ENCODE data around the gene CNKSR2. TPM values are rescaled to one million over a fixed set of nuclear protein-coding genes. Genes with fewer than 3 reads are reported as not detected.
"Not testable (repeated sequence)": the region's sequence is repeated elsewhere in the genome, so short reads cannot be mapped to it uniquely, and the experiment has no call there.

The CNKSR2 gene
- total RNA-seq, 1 donor: 15.8 TPM

DNA sequence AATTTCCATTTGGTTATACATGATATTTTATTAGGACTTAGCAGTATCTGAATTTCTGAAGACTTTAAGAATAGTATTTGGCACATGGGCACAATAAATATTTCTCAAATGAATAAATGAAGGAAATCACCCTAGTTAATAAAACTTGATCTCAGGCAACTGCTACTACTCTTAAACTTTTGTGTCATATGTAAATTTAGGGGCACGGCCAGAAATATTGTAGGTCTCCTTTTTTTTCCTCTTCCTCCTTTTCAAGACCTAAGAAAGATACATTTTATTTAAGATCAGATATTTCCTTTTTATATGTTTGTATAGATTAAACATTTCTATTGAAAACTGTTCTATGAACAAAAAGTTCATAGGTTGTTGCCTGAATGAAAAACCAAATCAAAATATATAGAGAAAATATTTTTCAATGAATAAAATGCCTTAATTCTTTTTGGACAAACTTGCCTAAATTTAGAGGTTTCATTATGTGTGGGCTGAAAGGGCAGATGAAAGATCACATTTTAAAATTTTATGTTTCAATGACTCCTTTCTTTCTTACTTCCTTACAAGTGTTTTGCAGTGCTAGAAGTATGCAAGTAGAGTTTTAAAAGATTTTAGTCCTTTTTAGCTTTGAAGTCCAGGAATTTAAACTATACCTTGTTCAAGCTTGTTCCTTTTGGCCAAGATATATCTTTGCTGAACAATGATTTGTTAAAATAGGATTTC lies 26.3 kb downstream of the CNKSR2 start:
- Histone ChIP-seq H3K4me3 (ENCODE audit: low read length) (no peak overlapping the region), H3K4me1 (ENCODE audit: insufficient read depth, low read length) (no peaks in the 10 kb centered on the region), H3K9me3 (ENCODE audit: low read depth, low read length) (no peaks in the 10 kb centered on the region), H3K27me3 (ENCODE audit: insufficient read depth, low read length) (no peaks in the 10 kb centered on the region)

DNA sequence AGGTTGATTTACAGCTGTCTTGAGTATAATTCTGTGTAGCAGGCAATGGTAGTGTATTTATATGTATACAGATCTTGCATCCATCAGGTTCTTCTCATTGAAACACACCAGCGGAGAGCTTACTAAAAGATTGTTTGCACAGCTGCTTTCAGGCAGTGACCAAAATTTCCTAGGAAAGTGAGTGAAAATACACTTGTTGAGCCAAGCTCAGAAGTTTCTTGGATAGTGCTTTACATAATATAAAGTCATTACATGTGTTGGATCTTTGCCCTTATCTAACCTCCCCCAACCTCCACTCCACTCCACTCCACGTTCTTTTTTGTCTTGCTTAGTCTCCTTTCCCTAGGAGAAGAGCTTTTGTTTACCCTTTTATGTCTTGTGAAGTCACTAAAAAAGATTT lies 34.1 kb downstream of the CNKSR2 start:
- H3K9me3 ChIP-seq (ENCODE audit: low read depth, low read length): no peaks in the 10 kb centered on the region
- H3K27me3 ChIP-seq (ENCODE audit: insufficient read depth, low read length): no peaks in the 10 kb centered on the region
- H3K4me3 ChIP-seq (ENCODE audit: low read length): no peak overlapping the region
- H3K4me1 ChIP-seq (ENCODE audit: insufficient read depth, low read length): no peaks in the 10 kb centered on the region

DNA sequence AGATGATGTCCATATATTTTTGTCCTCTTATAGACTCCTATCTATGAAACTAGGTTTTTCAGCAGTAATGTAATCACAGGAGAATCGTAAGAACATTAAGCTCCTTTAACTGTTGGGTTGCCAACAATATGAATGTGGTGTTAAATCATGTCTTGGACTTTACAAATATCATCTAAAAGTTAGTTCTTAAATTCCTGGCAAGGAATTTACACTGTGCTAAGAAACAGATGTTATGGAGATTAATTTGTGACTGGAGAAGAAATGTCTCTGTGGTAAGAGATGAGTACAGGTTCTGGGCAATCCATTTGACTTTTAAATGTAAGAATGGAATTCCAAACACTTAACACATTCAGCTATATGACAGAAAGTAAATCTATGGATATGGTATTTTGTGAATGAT lies 34.6 kb downstream of the CNKSR2 start:
- Histone ChIP-seq H3K27me3 (ENCODE audit: insufficient read depth, low read length) (no peaks in the 10 kb centered on the region), H3K9me3 (ENCODE audit: low read depth, low read length) (no peaks in the 10 kb centered on the region), H3K4me3 (ENCODE audit: low read length) (no peak overlapping the region), H3K4me1 (ENCODE audit: insufficient read depth, low read length) (no peaks in the 10 kb centered on the region)

DNA sequence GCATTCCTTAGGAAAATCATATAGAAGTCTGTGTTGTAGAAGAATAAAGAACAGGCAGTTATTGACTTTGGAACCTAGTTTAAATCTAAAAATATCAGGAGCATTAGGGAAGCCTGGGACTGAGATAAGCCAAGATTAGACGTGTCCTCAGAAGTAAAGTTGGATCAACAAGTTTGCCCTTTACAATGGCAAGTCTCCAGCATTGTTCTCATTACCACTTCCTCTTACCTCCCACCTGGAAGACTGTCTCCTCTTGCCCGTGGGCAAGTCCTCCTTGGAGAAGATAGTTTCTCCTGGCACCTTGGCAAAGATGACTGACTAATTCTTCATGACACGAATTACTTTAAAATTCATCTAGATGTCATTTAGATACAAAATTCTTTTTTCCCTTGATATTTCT lies 37.8 kb downstream of the CNKSR2 start:
- no peaks in the 10 kb centered on the region for H3K27me3 ChIP-seq (ENCODE audit: insufficient read depth, low read length)
- no peaks in the 10 kb centered on the region for H3K9me3 ChIP-seq (ENCODE audit: low read depth, low read length)
- no peaks in the 10 kb centered on the region for H3K4me1 ChIP-seq (ENCODE audit: insufficient read depth, low read length)

DNA sequence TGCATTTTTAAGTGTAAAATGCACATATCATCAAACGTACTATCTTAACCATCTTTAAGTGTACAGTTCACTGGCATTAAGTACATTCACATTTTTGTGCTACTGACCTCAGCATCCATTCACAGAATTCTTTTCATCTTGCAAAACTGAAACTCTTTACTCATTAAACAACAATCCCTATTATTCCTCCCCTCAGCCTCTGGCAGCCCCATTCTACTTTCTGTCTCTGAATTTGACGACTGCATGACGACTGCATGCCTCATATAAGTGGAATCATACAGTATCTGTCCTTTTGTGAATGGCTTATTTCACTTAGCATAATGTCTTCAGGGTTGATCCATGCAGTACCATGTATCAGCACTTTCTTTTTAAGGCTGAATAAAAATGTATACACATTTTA lies 38.7 kb downstream of the CNKSR2 start:
- Histone ChIP-seq H3K4me3 (ENCODE audit: low read length) (no peak overlapping the region), H3K9me3 (ENCODE audit: low read depth, low read length) (no peaks in the 10 kb centered on the region), H3K27me3 (ENCODE audit: insufficient read depth, low read length) (no peaks in the 10 kb centered on the region), H3K4me1 (ENCODE audit: insufficient read depth, low read length) (no peaks in the 10 kb centered on the region)

More for the DNA sequence above, 37.8 kb downstream of the CNKSR2 start:
- H3K4me3 ChIP-seq (ENCODE audit: low read length): no peak overlapping the region

DNA sequence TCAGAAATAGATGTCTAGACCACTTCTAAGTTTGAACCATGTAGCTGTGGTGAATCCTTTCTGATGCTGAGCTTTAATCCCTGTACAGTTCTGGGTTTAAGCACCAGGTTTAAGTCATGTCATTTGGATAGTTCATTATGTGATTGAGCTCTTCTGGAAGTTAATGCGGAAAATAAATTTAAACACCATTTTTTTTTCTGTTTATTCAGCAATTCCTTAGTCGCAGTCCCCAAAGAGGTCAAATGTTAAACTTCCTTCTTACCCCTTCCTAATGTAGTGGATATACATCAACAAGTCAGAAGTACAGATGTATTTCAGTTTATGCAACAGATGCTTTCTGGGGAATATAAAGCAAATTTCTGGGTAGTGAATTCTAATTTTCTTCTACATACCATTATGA lies 52.9 kb downstream of the CNKSR2 start:
- H3K27me3 ChIP-seq (ENCODE audit: insufficient read depth, low read length): no peaks in the 10 kb centered on the region
- H3K4me3 ChIP-seq (ENCODE audit: low read length): no peak overlapping the region
- H3K9me3 ChIP-seq (ENCODE audit: low read depth, low read length): no peaks in the 10 kb centered on the region
- no peaks in the 10 kb centered on the region for H3K4me1 ChIP-seq (ENCODE audit: insufficient read depth, low read length)

DNA sequence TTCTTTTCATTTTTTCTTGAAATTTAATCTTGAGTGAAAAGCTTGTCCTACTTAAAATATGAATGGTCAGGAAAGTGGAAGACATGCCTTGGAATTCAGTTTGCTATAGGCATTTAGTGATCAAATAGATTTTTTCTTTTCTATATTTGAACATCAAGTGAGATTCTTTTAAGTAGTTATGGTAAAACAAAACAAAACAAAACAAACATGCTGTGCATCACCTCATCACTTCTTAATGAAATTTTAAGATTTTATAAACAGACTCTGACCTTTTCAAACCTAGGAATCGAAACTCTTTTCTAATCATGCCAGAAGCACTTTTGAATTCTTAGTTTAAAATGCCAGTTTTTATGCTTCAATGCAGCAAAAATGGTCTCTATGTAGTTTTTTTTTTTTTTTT lies 62.8 kb downstream of the CNKSR2 start:
- no peak overlapping the region for H3K4me3 ChIP-seq (ENCODE audit: low read length)
- no peaks in the 10 kb centered on the region for H3K27me3 ChIP-seq (ENCODE audit: insufficient read depth, low read length)
- no peaks in the 10 kb centered on the region for H3K4me1 ChIP-seq (ENCODE audit: insufficient read depth, low read length)
- no peaks in the 10 kb centered on the region for H3K9me3 ChIP-seq (ENCODE audit: low read depth, low read length)

DNA sequence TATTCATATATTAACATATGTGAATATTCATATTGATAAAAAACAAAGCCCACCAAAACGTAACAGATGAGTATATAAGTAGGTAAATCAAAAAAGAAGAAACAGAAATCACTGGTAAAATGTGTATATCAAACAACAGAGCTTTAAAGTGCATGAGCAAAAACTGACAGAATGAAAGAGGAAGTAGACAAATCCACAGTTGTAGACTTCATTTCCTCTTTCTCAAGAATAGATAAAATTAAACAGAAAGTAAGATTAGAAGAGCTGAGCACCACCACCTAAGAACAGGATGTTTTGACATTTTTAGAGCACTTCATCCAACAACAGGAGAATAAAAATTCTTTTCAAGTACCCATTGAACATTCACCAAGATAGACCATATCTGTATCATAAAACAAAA lies 64.6 kb downstream of the CNKSR2 start:
- Histone ChIP-seq H3K9me3 (ENCODE audit: low read depth, low read length) (no peaks in the 10 kb centered on the region), H3K4me1 (ENCODE audit: insufficient read depth, low read length) (no peaks in the 10 kb centered on the region), H3K27me3 (ENCODE audit: insufficient read depth, low read length) (no peaks in the 10 kb centered on the region), H3K4me3 (ENCODE audit: low read length) (no peak overlapping the region)

DNA sequence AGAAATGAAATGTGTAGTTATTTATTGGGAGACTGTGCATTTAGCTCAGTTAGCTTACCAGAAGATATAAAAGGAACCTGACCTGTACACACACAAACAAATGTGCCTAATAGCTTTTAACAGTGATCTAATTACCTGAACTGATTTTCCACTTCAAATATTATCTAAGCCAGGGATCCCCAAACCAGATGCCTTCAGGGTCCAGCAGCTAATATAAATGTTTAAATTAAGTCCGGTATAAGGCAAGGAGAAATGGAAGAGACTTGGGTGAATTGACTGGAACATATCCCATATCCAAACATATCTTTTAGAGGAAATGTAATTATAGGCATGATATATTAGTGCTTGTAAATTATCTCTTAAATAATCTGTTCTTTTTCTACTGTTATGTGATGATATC lies 66.7 kb downstream of the CNKSR2 start:
- no peak overlapping the region for H3K4me3 ChIP-seq (ENCODE audit: low read length)
- H3K9me3 ChIP-seq (ENCODE audit: low read depth, low read length): no peaks in the 10 kb centered on the region
- H3K4me1 ChIP-seq (ENCODE audit: insufficient read depth, low read length): no peaks in the 10 kb centered on the region
- H3K27me3 ChIP-seq (ENCODE audit: insufficient read depth, low read length): no peaks in the 10 kb centered on the region

DNA sequence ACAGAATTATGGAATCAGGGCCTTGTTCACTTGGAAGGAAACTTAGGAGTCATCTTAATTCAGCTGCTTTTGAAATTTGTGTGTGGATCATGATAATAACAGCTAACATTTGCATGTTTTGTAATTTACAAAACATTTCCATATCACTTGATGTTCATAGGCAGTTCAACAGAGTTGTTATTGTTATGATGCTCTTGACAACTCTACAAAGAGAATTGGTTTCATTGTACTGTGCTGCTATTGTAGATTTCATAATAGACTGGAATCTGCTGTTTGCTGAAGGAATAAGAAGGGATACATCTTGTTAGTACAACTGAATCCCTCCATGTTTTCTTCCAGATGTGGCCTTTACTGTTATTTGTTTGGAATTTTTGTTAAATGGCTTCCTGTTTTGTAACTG lies 83.5 kb downstream of the CNKSR2 start:
- Histone ChIP-seq H3K27me3 (ENCODE audit: insufficient read depth, low read length) (no peaks in the 10 kb centered on the region), H3K9me3 (ENCODE audit: low read depth, low read length) (no peaks in the 10 kb centered on the region), H3K4me3 (ENCODE audit: low read length) (no peak overlapping the region), H3K4me1 (ENCODE audit: insufficient read depth, low read length) (no peaks in the 10 kb centered on the region)

DNA sequence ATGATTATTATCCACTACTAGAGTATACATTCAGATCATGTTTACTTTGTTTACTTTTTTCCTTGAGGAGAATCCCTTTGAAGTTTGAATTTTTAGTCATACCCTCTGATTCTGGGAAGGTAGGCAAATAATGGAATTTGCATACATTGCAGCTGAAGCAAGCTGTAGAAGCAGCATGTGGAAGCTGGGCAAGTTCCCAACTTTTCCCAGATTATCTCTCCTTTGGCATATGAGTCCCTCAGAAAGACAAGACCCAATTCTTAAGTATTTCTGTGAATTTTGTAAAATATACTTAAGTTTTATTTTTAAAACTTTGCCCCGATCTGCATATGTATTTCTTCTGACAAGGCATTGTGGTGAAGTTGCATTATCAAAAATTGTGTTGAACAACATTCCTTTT lies 94.9 kb downstream of the CNKSR2 start:
- Histone ChIP-seq H3K27me3 (ENCODE audit: insufficient read depth, low read length) (no peaks in the 10 kb centered on the region), H3K9me3 (ENCODE audit: low read depth, low read length) (no peaks in the 10 kb centered on the region), H3K4me3 (ENCODE audit: low read length) (no peak overlapping the region), H3K4me1 (ENCODE audit: insufficient read depth, low read length) (no peaks in the 10 kb centered on the region)

DNA sequence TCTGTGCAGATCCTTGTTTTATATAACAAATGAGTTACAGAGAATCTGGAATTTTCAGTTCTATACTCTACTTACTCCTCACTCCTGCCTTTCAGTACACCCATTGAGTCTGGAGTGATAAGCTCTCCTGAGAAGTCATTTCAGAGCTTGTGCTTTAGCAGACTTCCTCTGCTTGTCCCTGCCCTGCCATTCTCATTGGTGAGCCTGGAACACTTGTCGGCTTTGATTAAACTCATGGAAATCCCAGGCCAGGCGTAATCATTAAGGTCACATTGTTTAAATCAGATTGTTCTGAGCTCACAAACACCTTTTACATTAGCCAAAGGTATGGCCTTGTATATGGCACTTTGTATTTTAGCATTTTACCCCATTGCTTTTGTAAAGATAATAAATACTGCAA lies 102.7 kb downstream of the CNKSR2 start:
- Histone ChIP-seq H3K27me3 (ENCODE audit: insufficient read depth, low read length) (no peaks in the 10 kb centered on the region), H3K4me3 (ENCODE audit: low read length) (no peak overlapping the region), H3K9me3 (ENCODE audit: low read depth, low read length) (no peaks in the 10 kb centered on the region), H3K4me1 (ENCODE audit: insufficient read depth, low read length) (no peaks in the 10 kb centered on the region)

DNA sequence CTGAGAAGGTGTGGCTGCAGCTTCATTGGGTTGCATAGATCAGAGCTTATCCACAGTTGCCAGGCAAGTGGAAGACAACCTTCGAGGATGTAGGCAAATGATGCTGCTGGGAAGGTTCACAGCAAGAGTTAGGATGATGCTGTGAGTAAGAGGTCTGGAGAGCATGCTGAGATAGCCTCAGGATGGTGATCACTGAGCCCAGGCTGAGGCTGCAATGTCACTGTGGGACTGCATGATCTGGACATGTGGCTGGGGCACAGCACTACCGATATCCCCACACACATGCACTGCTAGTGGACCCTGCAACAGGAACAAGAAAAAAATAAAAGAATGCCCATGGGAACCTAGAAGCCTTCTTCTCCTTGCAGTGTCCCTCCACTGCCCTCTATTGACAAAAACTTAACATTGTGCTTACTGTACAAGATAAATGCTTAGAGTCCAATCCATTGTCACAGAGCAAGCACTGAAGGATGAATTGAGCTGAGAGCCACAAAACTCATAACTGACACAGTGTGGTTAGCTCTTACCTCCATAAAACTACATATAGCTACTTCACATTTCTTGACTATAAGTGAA lies 105.6 kb downstream of the CNKSR2 start:
- no peak overlapping the region for H3K4me3 ChIP-seq (ENCODE audit: low read length)
- H3K27me3 ChIP-seq (ENCODE audit: insufficient read depth, low read length): no peaks in the 10 kb centered on the region
- H3K4me1 ChIP-seq (ENCODE audit: insufficient read depth, low read length): no peaks in the 10 kb centered on the region
- H3K9me3 ChIP-seq (ENCODE audit: low read depth, low read length): no peaks in the 10 kb centered on the region

DNA sequence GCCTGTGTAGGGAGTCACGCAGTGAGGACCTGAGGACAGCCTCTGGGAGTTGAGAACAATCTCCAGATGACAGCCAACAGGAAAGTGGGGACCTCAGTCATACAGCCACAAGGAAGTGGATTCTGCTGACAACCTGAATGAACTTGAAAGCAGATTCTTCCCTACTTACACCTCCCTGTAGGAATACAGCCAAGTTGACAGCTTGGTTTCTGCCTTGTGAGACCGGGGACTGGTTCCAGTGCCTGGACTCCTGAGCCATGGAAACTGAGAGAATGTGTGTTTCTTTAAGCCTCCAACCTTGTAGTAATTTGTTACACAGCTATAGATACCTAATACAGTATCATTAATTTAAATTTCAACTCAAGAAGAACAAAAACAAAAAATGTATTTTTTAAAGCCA lies 107.5 kb downstream of the CNKSR2 start:
- Histone ChIP-seq H3K9me3 (ENCODE audit: low read depth, low read length) (no peaks in the 10 kb centered on the region), H3K4me3 (ENCODE audit: low read length) (no peak overlapping the region), H3K27me3 (ENCODE audit: insufficient read depth, low read length) (no peaks in the 10 kb centered on the region), H3K4me1 (ENCODE audit: insufficient read depth, low read length) (no peaks in the 10 kb centered on the region)

DNA sequence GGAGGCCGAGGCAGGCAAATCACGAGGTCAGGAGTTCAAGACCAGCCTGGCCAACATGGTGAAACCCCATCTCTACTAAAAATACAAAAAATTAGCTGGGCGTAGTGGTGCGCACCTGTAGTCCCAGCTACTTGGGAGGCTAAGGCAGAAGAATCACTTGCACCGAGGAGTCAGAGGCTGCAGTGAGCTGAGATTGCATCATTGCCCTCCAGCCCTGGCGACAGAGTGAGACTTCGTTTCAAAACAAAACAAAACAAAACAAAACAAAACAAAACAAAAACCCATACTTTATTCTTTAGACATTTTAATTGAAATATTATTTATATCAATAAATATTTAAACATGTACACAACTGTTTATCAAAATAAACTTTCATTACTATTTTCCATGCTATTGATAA lies 109.8 kb downstream of the CNKSR2 start:
- H3K4me1 ChIP-seq (ENCODE audit: insufficient read depth, low read length): not testable (repeated sequence)

DNA sequence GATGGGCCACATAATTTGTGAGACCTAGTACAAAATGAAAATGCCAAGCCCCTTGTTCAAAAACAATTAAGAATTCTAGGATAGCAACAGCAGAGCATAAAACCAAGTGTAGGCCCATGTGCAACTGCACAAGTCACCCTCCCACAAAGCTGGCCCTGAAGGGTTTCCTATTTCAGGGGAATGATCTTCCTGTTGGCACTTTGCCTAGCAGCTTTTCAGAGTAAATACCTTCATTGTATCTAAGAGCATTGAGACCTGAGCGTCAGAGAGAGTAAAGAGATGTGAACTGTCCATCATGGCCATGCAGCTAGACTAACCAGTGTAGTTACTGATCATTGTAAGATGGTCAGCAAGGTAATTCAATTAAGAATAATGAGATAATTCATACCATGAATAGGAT lies 113.6 kb downstream of the CNKSR2 start:
- Histone ChIP-seq H3K4me1 (ENCODE audit: insufficient read depth, low read length) (no peaks in the 10 kb centered on the region), H3K4me3 (ENCODE audit: low read length) (no peak overlapping the region), H3K9me3 (ENCODE audit: low read depth, low read length) (no peaks in the 10 kb centered on the region), H3K27me3 (ENCODE audit: insufficient read depth, low read length) (no peaks in the 10 kb centered on the region)

More for the DNA sequence above, 109.8 kb downstream of the CNKSR2 start:
- H3K9me3 ChIP-seq (ENCODE audit: low read depth, low read length); H3K27me3 ChIP-seq (ENCODE audit: insufficient read depth, low read length); H3K4me3 ChIP-seq (ENCODE audit: low read length): not testable (repeated sequence)

Data from mononuclear cell (primary cell).